ENCODE measurements around the gene NKAIN4.

Gene NKAIN4

GRCh38 chr20:63238514-63239125 is 15.6 kb downstream of the NKAIN4 start:
- Histone ChIP-seq H3K4me3 (ENCODE audit: low read length in 2 of 2) (no peak overlapping the region), H3K36me3 (ENCODE audit: control insufficient read depth in 2 of 2, insufficient read depth in 2 of 2, low read length in 2 of 2) (no peaks in the 10 kb centered on the region), H3K9me3 (ENCODE audit: control insufficient read depth in 2 of 2, low read length in 2 of 2) (no peaks in the 10 kb centered on the region), H3K27ac (ENCODE audit: low read depth in 2 of 2, low read length in 2 of 2) (no peak overlapping the region), H3K9ac (ENCODE audit: low read depth in 1 of 2, low read length in 2 of 2) (no peak overlapping the region), H3K27me3 (ENCODE audit: control insufficient read depth in 2 of 2, insufficient read depth in 2 of 2, low read length in 2 of 2) (no peaks in the 10 kb centered on the region), H3K4me1 (ENCODE audit: control insufficient read depth in 2 of 2, insufficient read depth in 2 of 2, low read length in 2 of 2) (no peaks in the 10 kb centered on the region)

- Histone ChIP-seq H3K27me3 (ENCODE audit: control insufficient read depth in 2 of 2, insufficient read depth in 2 of 2, low read length in 2 of 2) (no peaks in the 10 kb centered on the region), H3K9me3 (ENCODE audit: control insufficient read depth in 2 of 2, low read length in 2 of 2) (no peaks in the 10 kb centered on the region), H3K4me3 (ENCODE audit: low read length in 2 of 2) (no peak overlapping the region), H3K4me1 (ENCODE audit: control insufficient read depth in 2 of 2, insufficient read depth in 2 of 2, low read length in 2 of 2) (no peaks in the 10 kb centered on the region), H3K9ac (ENCODE audit: low read depth in 1 of 2, low read length in 2 of 2) (no peak overlapping the region), H3K36me3 (ENCODE audit: control insufficient read depth in 2 of 2, insufficient read depth in 2 of 2, low read length in 2 of 2) (no peaks in the 10 kb centered on the region), H3K27ac (ENCODE audit: low read depth in 2 of 2, low read length in 2 of 2) (no peak overlapping the region)
Observed at GRCh38 chr20:63238031-63238430, 16.2 kb downstream of the NKAIN4 start.

GRCh38 chr20:63236116-63236837 is 18.0 kb downstream of the NKAIN4 start:
- no peak overlapping the region for H3K9ac ChIP-seq (ENCODE audit: low read depth in 1 of 2, low read length in 2 of 2)
- H3K4me3 ChIP-seq (ENCODE audit: low read length in 2 of 2), result no peak overlapping the region
- no peaks in the 10 kb centered on the region for H3K36me3 ChIP-seq (ENCODE audit: control insufficient read depth in 2 of 2, insufficient read depth in 2 of 2, low read length in 2 of 2)
- H3K9me3 ChIP-seq (ENCODE audit: control insufficient read depth in 2 of 2, low read length in 2 of 2), result no peaks in the 10 kb centered on the region
- H3K27me3 ChIP-seq (ENCODE audit: control insufficient read depth in 2 of 2, insufficient read depth in 2 of 2, low read length in 2 of 2), result no peaks in the 10 kb centered on the region
- H3K27ac ChIP-seq (ENCODE audit: low read depth in 2 of 2, low read length in 2 of 2), result no peak overlapping the region
- H3K4me1 ChIP-seq (ENCODE audit: control insufficient read depth in 2 of 2, insufficient read depth in 2 of 2, low read length in 2 of 2), result no peaks in the 10 kb centered on the region

- Histone ChIP-seq H3K4me3 (ENCODE audit: low read length in 2 of 2) (no peak within 1 kb of the TSS), H3K9ac (ENCODE audit: low read depth in 1 of 2, low read length in 2 of 2) (no peak within 1 kb of the TSS), H3K4me1 (ENCODE audit: control insufficient read depth in 2 of 2, insufficient read depth in 2 of 2, low read length in 2 of 2) (no peaks in the 10 kb centered on the region), H3K27me3 (ENCODE audit: control insufficient read depth in 2 of 2, insufficient read depth in 2 of 2, low read length in 2 of 2) (peaks cover 4% of the 10 kb centered on the region in 2 donors), H3K27ac (ENCODE audit: low read depth in 2 of 2, low read length in 2 of 2) (no peak within 1 kb of the TSS), H3K9me3 (ENCODE audit: control insufficient read depth in 2 of 2, low read length in 2 of 2) (no peaks in the 10 kb centered on the region), H3K36me3 (ENCODE audit: control insufficient read depth in 2 of 2, insufficient read depth in 2 of 2, low read length in 2 of 2) (no peaks in the 10 kb centered on the region)
Observed at GRCh38 chr20:63235399-63235983, 18.8 kb downstream of the NKAIN4 start, which contains the start of gene BIRC7. TSS of gene BIRC7 (plus strand) at chr20:63235905. CDS start at chr20:63236097, 192 bp downstream.

GRCh38 chr20:63234693-63235398 is 19.4 kb downstream of the NKAIN4 start:
- H3K4me1 ChIP-seq (ENCODE audit: control insufficient read depth in 2 of 2, insufficient read depth in 2 of 2, low read length in 2 of 2), result no peaks in the 10 kb centered on the region
- H3K27me3 ChIP-seq (ENCODE audit: control insufficient read depth in 2 of 2, insufficient read depth in 2 of 2, low read length in 2 of 2), result peaks cover 5 to 7% of the 10 kb centered on the region in 2 donors
- H3K27ac ChIP-seq (ENCODE audit: low read depth in 2 of 2, low read length in 2 of 2), result no peak overlapping the region
- no peak overlapping the region for H3K9ac ChIP-seq (ENCODE audit: low read depth in 1 of 2, low read length in 2 of 2)
- H3K36me3 ChIP-seq (ENCODE audit: control insufficient read depth in 2 of 2, insufficient read depth in 2 of 2, low read length in 2 of 2), result no peaks in the 10 kb centered on the region
- H3K4me3 ChIP-seq (ENCODE audit: low read length in 2 of 2), result no peak overlapping the region
- no peaks in the 10 kb centered on the region for H3K9me3 ChIP-seq (ENCODE audit: control insufficient read depth in 2 of 2, low read length in 2 of 2)

GRCh38 chr20:63233924-63234323 is 20.3 kb downstream of the NKAIN4 start:
- Histone ChIP-seq H3K27ac (ENCODE audit: low read depth in 2 of 2, low read length in 2 of 2) (no peak overlapping the region), H3K4me1 (ENCODE audit: control insufficient read depth in 2 of 2, insufficient read depth in 2 of 2, low read length in 2 of 2) (no peaks in the 10 kb centered on the region), H3K36me3 (ENCODE audit: control insufficient read depth in 2 of 2, insufficient read depth in 2 of 2, low read length in 2 of 2) (no peaks in the 10 kb centered on the region)

GRCh38 chr20:63233061-63233344 is 21.3 kb downstream of the NKAIN4 start:
- no peak overlapping the region for H3K4me3 ChIP-seq (ENCODE audit: low read length in 2 of 2)
- no peaks in the 10 kb centered on the region for H3K9me3 ChIP-seq (ENCODE audit: control insufficient read depth in 2 of 2, low read length in 2 of 2)
- no peak overlapping the region for H3K27ac ChIP-seq (ENCODE audit: low read depth in 2 of 2, low read length in 2 of 2)
- no peaks in the 10 kb centered on the region for H3K4me1 ChIP-seq (ENCODE audit: control insufficient read depth in 2 of 2, insufficient read depth in 2 of 2, low read length in 2 of 2)
- H3K36me3 ChIP-seq (ENCODE audit: control insufficient read depth in 2 of 2, insufficient read depth in 2 of 2, low read length in 2 of 2), result no peaks in the 10 kb centered on the region
- peaks cover 5 to 11% of the 10 kb centered on the region in 2 donors for H3K27me3 ChIP-seq (ENCODE audit: control insufficient read depth in 2 of 2, insufficient read depth in 2 of 2, low read length in 2 of 2)
- H3K9ac ChIP-seq (ENCODE audit: low read depth in 1 of 2, low read length in 2 of 2), result no peak overlapping the region

More at GRCh38 chr20:63233924-63234323, 20.3 kb downstream of the NKAIN4 start:
- peaks cover 5 to 11% of the 10 kb centered on the region in 2 donors for H3K27me3 ChIP-seq (ENCODE audit: control insufficient read depth in 2 of 2, insufficient read depth in 2 of 2, low read length in 2 of 2)
- no peaks in the 10 kb centered on the region for H3K9me3 ChIP-seq (ENCODE audit: control insufficient read depth in 2 of 2, low read length in 2 of 2)
- H3K4me3 ChIP-seq (ENCODE audit: low read length in 2 of 2), result no peak overlapping the region
- no peak overlapping the region for H3K9ac ChIP-seq (ENCODE audit: low read depth in 1 of 2, low read length in 2 of 2)

GRCh38 chr20:63232235-63233060 is 21.8 kb downstream of the NKAIN4 start:
- Histone ChIP-seq H3K27me3 (ENCODE audit: control insufficient read depth in 2 of 2, insufficient read depth in 2 of 2, low read length in 2 of 2) (peaks cover 5 to 11% of the 10 kb centered on the region in 2 donors), H3K4me3 (ENCODE audit: low read length in 2 of 2) (no peak overlapping the region), H3K9me3 (ENCODE audit: control insufficient read depth in 2 of 2, low read length in 2 of 2) (no peaks in the 10 kb centered on the region), H3K27ac (ENCODE audit: low read depth in 2 of 2, low read length in 2 of 2) (no peak overlapping the region), H3K4me1 (ENCODE audit: control insufficient read depth in 2 of 2, insufficient read depth in 2 of 2, low read length in 2 of 2) (no peaks in the 10 kb centered on the region), H3K36me3 (ENCODE audit: control insufficient read depth in 2 of 2, insufficient read depth in 2 of 2, low read length in 2 of 2) (no peaks in the 10 kb centered on the region), H3K9ac (ENCODE audit: low read depth in 1 of 2, low read length in 2 of 2) (no peak overlapping the region)

- peaks cover 5 to 11% of the 10 kb centered on the region in 2 donors for H3K27me3 ChIP-seq (ENCODE audit: control insufficient read depth in 2 of 2, insufficient read depth in 2 of 2, low read length in 2 of 2)
- H3K4me1 ChIP-seq (ENCODE audit: control insufficient read depth in 2 of 2, insufficient read depth in 2 of 2, low read length in 2 of 2), result no peaks in the 10 kb centered on the region
- no peak overlapping the region for H3K9ac ChIP-seq (ENCODE audit: low read depth in 1 of 2, low read length in 2 of 2)
- H3K4me3 ChIP-seq (ENCODE audit: low read length in 2 of 2), result no peak overlapping the region
- H3K9me3 ChIP-seq (ENCODE audit: control insufficient read depth in 2 of 2, low read length in 2 of 2), result no peaks in the 10 kb centered on the region
- no peaks in the 10 kb centered on the region for H3K36me3 ChIP-seq (ENCODE audit: control insufficient read depth in 2 of 2, insufficient read depth in 2 of 2, low read length in 2 of 2)
- H3K27ac ChIP-seq (ENCODE audit: low read depth in 2 of 2, low read length in 2 of 2), result no peak overlapping the region
Observed at GRCh38 chr20:63230800-63231268, 23.4 kb downstream of the NKAIN4 start.
